SK-N-SH treated with all-trans-retinoic acid at 6 μM for 48 hours (cell line): ENCODE data around the gene FLT1.

Source experiments
- ATAC-seq: fragments of 200-7000 bp; cut with Tn5 transposase; 3 replicates; pipeline ENCODE4 v1.9.1; 2020; ENCODE audit warnings: mild to moderate bottlenecking, moderate library complexity
- ARNTL ChIP-seq: fragments of 450-650 bp; formaldehyde crosslinking; IDR thresholded peaks from 2 replicates; pipeline ENCODE4 v1.5.0; 2020; ENCODE audit warnings: low read depth, mild to moderate bottlenecking, moderate library complexity, borderline replicate concordance
- BACH2 ChIP-seq: fragments of 250-450 bp; sonication (Bioruptor Pico); IDR thresholded peaks from 2 replicates; pipeline ENCODE4 v1.9.0; 2021; ENCODE audit warnings: mild to moderate bottlenecking, borderline replicate concordance
- CSDC2 ChIP-seq: fragments of 250-450 bp; sonication (Bioruptor Pico); IDR thresholded peaks from 2 replicates; pipeline ENCODE4 v1.5.0; 2020; ENCODE audit warnings: mild to moderate bottlenecking, moderate library complexity
- ESRRG ChIP-seq: fragments of 250-450 bp; sonication (Bioruptor Pico); IDR thresholded peaks from 2 replicates; pipeline ENCODE4 v1.6.1; 2021; ENCODE audit warnings: mild to moderate bottlenecking
- GLIS3 ChIP-seq: fragments of 250-450 bp; sonication (Bioruptor Pico); IDR thresholded peaks from 2 replicates; pipeline ENCODE4 v1.5.0; 2020; ENCODE audit warnings: mild to moderate bottlenecking, moderate library complexity
- OSR1 ChIP-seq: fragments of 250-450 bp; sonication (Bioruptor Pico); IDR thresholded peaks from 2 replicates; pipeline ENCODE4 v1.8.0; 2022; ENCODE audit warnings: moderate library complexity, mild to moderate bottlenecking, inconsistent platforms
- RARB ChIP-seq: fragments of 250-450 bp; sonication (Bioruptor Pico); IDR thresholded peaks from 2 replicates; pipeline ENCODE4 v1.8.0; 2021; ENCODE audit warnings: mild to moderate bottlenecking, moderate library complexity
- TCF4 ChIP-seq: fragments of 250-450 bp; sonication (Bioruptor Pico); IDR thresholded peaks from 2 replicates; pipeline ENCODE4 v1.8.0; 2021; ENCODE audit warnings: mild to moderate bottlenecking, moderate library complexity, borderline replicate concordance
- TOX ChIP-seq: fragments of 250-450 bp; sonication (Bioruptor Pico); IDR thresholded peaks from 2 replicates; pipeline ENCODE4 v1.8.0; 2021; ENCODE audit warnings: mild to moderate bottlenecking, moderate library complexity, borderline replicate concordance
- ZC3H10 ChIP-seq: fragments of 250-450 bp; sonication (Bioruptor Pico); IDR thresholded peaks from 2 replicates; pipeline ENCODE4 v1.5.1; 2021; ENCODE audit warnings: mild to moderate bottlenecking, moderate library complexity
- ZFP3 ChIP-seq: fragments of 250-450 bp; sonication (Bioruptor Pico); IDR thresholded peaks from 2 replicates; pipeline ENCODE4 v1.5.0; 2020; ENCODE audit warnings: mild to moderate bottlenecking, moderate library complexity
- ZFP30 ChIP-seq: fragments of 450-650 bp; formaldehyde crosslinking; IDR thresholded peaks from 2 replicates; pipeline ENCODE4 v1.5.0; 2022; ENCODE audit warnings: mild to moderate bottlenecking, moderate library complexity
- ZNF565 ChIP-seq: fragments of 450-650 bp; formaldehyde crosslinking; conservative IDR thresholded peaks from 2 replicates; pipeline ENCODE4 v1.5.0; 2020; ENCODE audit warnings: low read depth, mild to moderate bottlenecking, moderate library complexity
- ZNF70 ChIP-seq: fragments of 450-650 bp; formaldehyde crosslinking; IDR thresholded peaks from 2 replicates; pipeline ENCODE4 v1.5.0; 2020; ENCODE audit warnings: mild to moderate bottlenecking, moderate library complexity
- ZNF8 ChIP-seq: fragments of 450-650 bp; formaldehyde crosslinking; IDR thresholded peaks from 2 replicates; pipeline ENCODE4 v1.5.0; 2020; ENCODE audit warnings: mild to moderate bottlenecking, moderate library complexity
- TF ChIP-seq, protein P1 (sequence below): fragments of 250-450 bp; sonication (Bioruptor Pico); IDR thresholded peaks from 2 replicates; pipeline ENCODE4 v1.8.0; 2021; ENCODE audit warnings: low read depth, mild to moderate bottlenecking, moderate library complexity, borderline replicate concordance
- TF ChIP-seq, protein P2 (sequence below): fragments of 250-450 bp; sonication (Bioruptor Pico); IDR thresholded peaks from 2 replicates; pipeline ENCODE4 v1.5.1; 2020; ENCODE audit warnings: low read depth, mild to moderate bottlenecking, moderate library complexity
- TF ChIP-seq, protein P3 (sequence below): fragments of 250-450 bp; sonication (Bioruptor Pico); IDR thresholded peaks from 2 replicates; pipeline ENCODE4 v1.5.1; 2021; ENCODE audit warnings: mild to moderate bottlenecking, moderate library complexity
- TF ChIP-seq, protein P4 (sequence below): fragments of 250-450 bp; sonication (Bioruptor Pico); IDR thresholded peaks from 2 replicates; pipeline ENCODE4 v1.5.0; 2020; ENCODE audit warnings: mild to moderate bottlenecking, moderate library complexity

FLT1 gene

DNA sequence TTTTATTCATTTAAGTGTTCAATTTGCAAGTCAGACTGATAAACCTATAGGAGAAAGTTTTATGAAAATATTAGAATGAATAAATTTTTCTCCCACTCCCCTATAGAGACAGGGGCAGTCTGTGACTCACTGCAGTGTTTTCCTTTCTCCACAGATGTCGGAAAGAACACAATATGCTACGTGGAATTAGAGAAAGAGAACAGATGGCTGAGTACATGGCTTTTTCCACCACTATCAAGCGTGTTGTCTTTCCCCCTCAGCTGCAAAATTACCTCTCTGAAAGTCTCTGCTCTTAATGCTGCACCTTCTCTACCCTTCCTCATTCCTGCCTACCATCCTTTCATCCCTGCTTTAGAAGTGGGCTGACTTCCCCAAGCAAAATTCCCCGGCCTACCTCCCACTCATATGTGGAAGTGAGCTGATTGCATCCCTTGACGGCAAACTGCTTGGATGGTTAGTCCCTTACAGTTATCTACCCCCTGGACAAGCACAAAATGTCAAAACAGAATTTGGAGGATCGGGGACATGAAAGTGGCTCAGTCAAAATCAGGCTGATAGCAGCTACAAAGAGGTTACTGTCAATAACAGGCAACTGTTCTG is 30.0 kb downstream of the FLT1 start:
- TF ChIP-seq BACH2 (CRISPR knock-in tag) (no peak), CSDC2 (no peak), ZNF8 (CRISPR knock-in tag) (no peak)
- no peak for ATAC-seq

DNA sequence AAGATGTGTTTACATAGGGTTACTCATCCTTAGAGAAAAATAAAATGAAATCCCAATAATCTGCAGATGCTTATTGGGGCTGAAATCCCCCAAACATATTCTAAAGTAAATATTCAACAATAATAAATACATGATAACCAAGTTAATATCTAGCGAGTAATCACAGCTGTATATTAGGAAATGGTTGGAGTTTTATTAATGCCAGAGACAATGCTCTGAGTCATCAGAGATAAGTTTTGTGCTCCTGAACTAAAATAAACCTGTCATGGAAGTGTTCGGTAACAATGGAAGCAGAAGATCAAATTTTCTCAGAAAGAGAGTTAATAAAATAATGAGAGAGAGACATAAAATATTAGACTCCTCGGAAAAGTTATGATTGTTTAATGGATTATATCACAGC is 31.4 kb downstream of the FLT1 start:
- TF ChIP-seq ZNF565 (CRISPR knock-in tag) (no peak), ESRRG (CRISPR knock-in tag) (no peak), ZFP30 (CRISPR knock-in tag) (no peak), ARNTL (CRISPR knock-in tag) (no peak), ZC3H10 (CRISPR knock-in tag) (no peak), ZNF8 (CRISPR knock-in tag) (no peak), GLIS3 (no peak), ZNF70 (CRISPR knock-in tag) (no peak), BACH2 (CRISPR knock-in tag) (no peak), TOX (CRISPR knock-in tag) (no peak), ZFP3 (CRISPR knock-in tag) (no peak)
- TF ChIP-seq, protein P1, sequence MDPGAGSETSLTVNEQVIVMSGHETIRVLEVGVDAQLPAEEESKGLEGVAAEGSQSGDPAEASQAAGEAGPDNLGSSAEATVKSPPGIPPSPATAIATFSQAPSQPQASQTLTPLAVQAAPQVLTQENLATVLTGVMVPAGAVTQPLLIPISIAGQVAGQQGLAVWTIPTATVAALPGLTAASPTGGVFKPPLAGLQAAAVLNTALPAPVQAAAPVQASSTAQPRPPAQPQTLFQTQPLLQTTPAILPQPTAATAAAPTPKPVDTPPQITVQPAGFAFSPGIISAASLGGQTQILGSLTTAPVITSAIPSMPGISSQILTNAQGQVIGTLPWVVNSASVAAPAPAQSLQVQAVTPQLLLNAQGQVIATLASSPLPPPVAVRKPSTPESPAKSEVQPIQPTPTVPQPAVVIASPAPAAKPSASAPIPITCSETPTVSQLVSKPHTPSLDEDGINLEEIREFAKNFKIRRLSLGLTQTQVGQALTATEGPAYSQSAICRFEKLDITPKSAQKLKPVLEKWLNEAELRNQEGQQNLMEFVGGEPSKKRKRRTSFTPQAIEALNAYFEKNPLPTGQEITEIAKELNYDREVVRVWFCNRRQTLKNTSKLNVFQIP, result no peak
- TF ChIP-seq, protein P2, sequence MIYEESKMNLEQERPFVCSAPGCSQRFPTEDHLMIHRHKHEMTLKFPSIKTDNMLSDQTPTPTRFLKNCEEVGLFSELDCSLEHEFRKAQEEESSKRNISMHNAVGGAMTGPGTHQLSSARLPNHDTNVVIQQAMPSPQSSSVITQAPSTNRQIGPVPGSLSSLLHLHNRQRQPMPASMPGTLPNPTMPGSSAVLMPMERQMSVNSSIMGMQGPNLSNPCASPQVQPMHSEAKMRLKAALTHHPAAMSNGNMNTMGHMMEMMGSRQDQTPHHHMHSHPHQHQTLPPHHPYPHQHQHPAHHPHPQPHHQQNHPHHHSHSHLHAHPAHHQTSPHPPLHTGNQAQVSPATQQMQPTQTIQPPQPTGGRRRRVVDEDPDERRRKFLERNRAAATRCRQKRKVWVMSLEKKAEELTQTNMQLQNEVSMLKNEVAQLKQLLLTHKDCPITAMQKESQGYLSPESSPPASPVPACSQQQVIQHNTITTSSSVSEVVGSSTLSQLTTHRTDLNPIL (CRISPR knock-in tag), result no peak
- TF ChIP-seq, protein P3, sequence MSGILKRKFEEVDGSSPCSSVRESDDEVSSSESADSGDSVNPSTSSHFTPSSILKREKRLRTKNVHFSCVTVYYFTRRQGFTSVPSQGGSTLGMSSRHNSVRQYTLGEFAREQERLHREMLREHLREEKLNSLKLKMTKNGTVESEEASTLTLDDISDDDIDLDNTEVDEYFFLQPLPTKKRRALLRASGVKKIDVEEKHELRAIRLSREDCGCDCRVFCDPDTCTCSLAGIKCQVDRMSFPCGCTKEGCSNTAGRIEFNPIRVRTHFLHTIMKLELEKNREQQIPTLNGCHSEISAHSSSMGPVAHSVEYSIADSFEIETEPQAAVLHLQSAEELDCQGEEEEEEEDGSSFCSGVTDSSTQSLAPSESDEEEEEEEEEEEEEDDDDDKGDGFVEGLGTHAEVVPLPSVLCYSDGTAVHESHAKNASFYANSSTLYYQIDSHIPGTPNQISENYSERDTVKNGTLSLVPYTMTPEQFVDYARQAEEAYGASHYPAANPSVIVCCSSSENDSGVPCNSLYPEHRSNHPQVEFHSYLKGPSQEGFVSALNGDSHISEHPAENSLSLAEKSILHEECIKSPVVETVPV (CRISPR knock-in tag), result no peak
- TF ChIP-seq, protein P4, sequence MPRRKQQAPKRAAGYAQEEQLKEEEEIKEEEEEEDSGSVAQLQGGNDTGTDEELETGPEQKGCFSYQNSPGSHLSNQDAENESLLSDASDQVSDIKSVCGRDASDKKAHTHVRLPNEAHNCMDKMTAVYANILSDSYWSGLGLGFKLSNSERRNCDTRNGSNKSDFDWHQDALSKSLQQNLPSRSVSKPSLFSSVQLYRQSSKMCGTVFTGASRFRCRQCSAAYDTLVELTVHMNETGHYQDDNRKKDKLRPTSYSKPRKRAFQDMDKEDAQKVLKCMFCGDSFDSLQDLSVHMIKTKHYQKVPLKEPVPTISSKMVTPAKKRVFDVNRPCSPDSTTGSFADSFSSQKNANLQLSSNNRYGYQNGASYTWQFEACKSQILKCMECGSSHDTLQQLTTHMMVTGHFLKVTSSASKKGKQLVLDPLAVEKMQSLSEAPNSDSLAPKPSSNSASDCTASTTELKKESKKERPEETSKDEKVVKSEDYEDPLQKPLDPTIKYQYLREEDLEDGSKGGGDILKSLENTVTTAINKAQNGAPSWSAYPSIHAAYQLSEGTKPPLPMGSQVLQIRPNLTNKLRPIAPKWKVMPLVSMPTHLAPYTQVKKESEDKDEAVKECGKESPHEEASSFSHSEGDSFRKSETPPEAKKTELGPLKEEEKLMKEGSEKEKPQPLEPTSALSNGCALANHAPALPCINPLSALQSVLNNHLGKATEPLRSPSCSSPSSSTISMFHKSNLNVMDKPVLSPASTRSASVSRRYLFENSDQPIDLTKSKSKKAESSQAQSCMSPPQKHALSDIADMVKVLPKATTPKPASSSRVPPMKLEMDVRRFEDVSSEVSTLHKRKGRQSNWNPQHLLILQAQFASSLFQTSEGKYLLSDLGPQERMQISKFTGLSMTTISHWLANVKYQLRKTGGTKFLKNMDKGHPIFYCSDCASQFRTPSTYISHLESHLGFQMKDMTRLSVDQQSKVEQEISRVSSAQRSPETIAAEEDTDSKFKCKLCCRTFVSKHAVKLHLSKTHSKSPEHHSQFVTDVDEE (CRISPR knock-in tag), result no peak
- no peak for ATAC-seq

DNA sequence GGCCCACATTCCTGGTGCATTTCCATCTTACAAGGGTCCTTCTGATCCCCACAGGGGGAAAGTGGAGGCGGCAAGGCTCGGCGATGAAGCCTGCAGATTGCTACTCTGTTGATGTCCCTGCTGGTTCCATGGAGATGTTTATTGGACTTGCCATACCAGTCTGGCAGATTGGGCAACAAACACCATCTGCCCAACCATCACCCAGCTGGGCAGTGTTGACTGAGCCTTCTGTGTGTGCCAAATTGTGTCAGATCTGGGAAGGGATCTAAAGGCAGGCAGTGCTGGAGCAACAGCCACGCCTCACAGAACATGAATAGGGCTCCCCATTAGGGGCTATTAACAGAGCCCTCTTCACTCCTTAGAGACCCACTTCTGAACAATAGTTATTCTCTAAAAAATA is 35.0 kb downstream of the FLT1 start:
- ATAC-seq, result no peak
- TF ChIP-seq BACH2 (CRISPR knock-in tag) (no peak), ZFP3 (CRISPR knock-in tag) (no peak), RARB (no peak), ZFP30 (CRISPR knock-in tag) (no peak), ZC3H10 (CRISPR knock-in tag) (no peak), TCF4 (no peak), ZNF70 (CRISPR knock-in tag) (no peak), OSR1 (no peak), ZNF8 (CRISPR knock-in tag) (no peak), ZNF565 (CRISPR knock-in tag) (no peak)
- TF ChIP-seq, protein P2 (CRISPR knock-in tag), result no peak
- TF ChIP-seq, protein P1, result no peak
